Measurements from ENCODE around the gene FLNA.

Gene FLNA

DNA sequence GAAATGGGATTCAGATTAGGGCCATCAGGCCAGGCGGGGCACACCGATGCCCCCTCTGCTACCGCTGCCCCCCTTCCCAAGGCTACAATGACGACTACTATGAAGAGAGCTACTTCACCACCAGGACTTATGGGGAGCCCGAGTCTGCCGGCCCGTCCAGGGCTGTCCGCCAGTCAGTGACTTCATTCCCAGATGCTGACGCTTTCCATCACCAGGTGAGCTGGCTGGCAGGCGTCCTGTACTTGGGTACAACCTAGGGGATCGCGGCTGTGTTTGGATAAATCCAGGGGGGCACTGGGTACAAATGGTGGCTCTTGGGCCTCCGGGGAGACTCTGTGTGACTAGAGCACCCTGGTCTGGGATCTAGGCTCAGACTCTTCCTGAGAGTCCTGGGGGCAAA, 5.7 kb upstream of the FLNA start:
- no peak for DNase-seq (ENCODE audit: low read depth, low spot score)
- TF ChIP-seq, protein P1, sequence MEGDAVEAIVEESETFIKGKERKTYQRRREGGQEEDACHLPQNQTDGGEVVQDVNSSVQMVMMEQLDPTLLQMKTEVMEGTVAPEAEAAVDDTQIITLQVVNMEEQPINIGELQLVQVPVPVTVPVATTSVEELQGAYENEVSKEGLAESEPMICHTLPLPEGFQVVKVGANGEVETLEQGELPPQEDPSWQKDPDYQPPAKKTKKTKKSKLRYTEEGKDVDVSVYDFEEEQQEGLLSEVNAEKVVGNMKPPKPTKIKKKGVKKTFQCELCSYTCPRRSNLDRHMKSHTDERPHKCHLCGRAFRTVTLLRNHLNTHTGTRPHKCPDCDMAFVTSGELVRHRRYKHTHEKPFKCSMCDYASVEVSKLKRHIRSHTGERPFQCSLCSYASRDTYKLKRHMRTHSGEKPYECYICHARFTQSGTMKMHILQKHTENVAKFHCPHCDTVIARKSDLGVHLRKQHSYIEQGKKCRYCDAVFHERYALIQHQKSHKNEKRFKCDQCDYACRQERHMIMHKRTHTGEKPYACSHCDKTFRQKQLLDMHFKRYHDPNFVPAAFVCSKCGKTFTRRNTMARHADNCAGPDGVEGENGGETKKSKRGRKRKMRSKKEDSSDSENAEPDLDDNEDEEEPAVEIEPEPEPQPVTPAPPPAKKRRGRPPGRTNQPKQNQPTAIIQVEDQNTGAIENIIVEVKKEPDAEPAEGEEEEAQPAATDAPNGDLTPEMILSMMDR (IDR thresholded peaks at IDR 0.05; ENCODE audit: insufficient read depth, low read length, missing control alignments) = no peak
- H3K4me3 ChIP-seq (ENCODE audit: low read depth, low read length) = peak overlapping the region; percentile 71
- ChIA-PET CTCF (interaction anchor here (0.5 kb wide), 1 partner anchor 447 kb away, joined by 3 read pairs; no protein-coding TSS in a partner anchor), POLR2A (interaction anchor here (0.9 to 1.5 kb wide), 2 partner anchors 9 kb away, joined by 3 to 12 read pairs; no protein-coding TSS in a partner anchor)

DNA sequence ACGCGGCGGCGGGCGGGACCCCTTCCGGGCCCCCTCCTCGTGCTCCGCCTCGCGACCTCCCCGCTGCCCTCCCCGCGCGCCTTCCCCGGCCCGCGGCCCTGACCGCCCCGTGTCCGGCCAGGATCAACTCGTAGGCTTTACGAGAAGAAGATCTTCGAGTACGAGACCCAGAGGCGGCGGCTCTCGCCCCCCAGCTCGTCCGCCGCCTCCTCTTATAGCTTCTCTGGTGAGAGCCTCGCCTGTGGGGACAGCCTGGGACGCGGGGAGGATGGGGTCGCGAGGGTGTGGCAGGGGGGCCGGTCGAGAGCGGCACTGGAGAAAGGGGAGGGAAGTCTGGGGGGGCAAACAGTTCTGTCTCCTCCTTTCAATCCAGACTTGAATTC, 5.1 kb upstream of the FLNA start:
- POLR2A ChIA-PET = interaction anchor here (1.0 to 1.5 kb wide), 2 partner anchors 9 to 30 kb away, joined by 4 to 12 read pairs; no protein-coding TSS in a partner anchor
- CTCF ChIA-PET = no interaction called here

DNA sequence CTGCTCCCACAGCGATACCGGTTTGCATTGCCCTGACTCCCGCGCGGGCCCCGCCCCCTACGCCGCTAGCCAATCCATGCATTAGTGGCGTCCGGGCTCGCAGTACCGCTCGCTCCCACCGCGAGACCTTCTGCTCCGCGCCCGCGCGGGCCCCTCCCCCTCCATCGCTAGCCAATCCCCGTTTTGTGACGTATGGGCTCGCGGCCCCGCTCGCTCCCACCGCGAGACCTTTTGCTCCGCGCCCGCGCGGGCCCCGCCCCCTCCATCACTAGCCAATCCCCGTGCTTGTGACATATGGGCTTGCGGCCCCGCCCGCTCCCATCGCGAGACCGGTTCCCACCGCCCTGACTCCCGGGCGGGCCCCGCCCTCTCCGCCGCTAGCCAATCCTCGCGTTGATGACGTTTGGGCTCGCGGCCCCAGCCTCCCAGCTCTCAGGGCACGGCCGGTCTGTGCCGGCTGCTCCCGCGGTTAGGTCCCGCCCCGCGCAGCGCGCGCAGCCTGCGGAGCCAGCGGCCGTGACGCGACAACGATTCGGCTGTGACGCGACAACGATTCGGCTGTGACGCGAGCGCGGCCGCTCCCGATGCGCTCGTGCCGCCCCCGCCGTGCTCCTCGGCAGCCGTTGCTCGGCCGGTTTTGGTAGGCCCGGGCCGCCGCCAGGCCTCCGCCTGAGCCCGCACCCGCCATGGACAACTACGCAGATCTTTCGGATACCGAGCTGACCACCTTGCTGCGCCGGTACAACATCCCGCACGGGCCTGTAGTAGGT, 4.5 kb upstream of the FLNA start, which contains the start of gene EMD:
TSS of gene EMD (plus strand) at position 497 of the 770 bp plus-strand sequence. CDS start at position 687, 190 bp downstream.
- ChIA-PET POLR2A (interaction anchor here (1.0 to 1.5 kb wide), 2 partner anchors 8 to 30 kb away, joined by 4 to 12 read pairs; no protein-coding TSS in a partner anchor), CTCF (no interaction called here)
- peak within 1 kb of the TSS; percentile 71 for H3K4me3 ChIP-seq (ENCODE audit: low read depth, low read length)
- DNase-seq (ENCODE audit: low read depth, low spot score) = peak; percentile 82
- TF ChIP-seq, protein P1 (IDR thresholded peaks at IDR 0.05; ENCODE audit: insufficient read depth, low read length, missing control alignments) = no peak

More for the DNA sequence above, 5.1 kb upstream of the FLNA start:
- TF ChIP-seq, protein P1 (IDR thresholded peaks at IDR 0.05; ENCODE audit: insufficient read depth, low read length, missing control alignments) = no peak
- H3K4me3 ChIP-seq (ENCODE audit: low read depth, low read length) = peak overlapping the region; percentile 71
- DNase-seq (ENCODE audit: low read depth, low spot score) = no peak

DNA sequence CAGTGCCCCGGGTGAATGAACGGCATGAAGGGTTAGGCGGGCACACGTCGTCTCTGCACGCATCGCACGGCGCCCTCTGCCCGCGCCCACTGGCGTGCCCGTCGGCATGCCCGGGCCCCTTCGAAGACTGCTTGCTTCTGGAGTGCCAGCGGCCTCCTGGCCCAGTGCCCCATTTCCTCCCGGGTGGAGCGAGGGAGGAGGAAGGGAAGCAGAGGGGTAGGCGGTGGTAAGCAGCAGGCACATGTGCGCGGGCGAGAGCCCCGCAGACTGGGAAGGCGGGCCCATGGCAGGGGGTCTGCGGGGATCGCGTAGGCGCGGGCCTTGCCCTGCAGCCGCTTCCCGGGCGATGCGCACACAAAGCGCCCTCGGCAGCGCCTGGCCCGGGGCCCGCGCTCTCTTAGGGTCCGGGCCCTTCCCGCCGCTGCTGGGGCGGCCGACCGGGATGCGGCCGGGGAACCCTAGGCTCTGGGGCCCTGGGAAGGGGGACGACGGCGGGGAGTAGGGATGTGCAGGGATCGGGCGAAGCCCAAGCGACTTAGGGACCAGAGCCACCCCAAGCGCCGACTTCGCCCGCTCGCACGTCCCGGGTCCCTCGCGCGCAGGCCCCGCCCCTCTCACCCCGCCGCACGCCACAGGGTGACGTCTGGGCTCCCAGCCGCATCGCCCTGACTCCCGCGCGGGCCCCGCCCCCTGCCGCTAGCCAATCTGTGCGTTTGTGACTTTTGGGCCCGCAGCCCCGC, 3.8 kb upstream of the FLNA start:
- no peak for DNase-seq (ENCODE audit: low read depth, low spot score)
- peak overlapping the region; percentile 52 for H3K4me3 ChIP-seq (ENCODE audit: low read depth, low read length)
- POLR2A ChIA-PET = interaction anchor here (1.0 to 1.5 kb wide), 2 partner anchors 7 to 29 kb away, joined by 4 to 12 read pairs; no protein-coding TSS in a partner anchor
- CTCF ChIA-PET = no interaction called here
- TF ChIP-seq, protein P1 (IDR thresholded peaks at IDR 0.05; ENCODE audit: insufficient read depth, low read length, missing control alignments) = no peak

DNA sequence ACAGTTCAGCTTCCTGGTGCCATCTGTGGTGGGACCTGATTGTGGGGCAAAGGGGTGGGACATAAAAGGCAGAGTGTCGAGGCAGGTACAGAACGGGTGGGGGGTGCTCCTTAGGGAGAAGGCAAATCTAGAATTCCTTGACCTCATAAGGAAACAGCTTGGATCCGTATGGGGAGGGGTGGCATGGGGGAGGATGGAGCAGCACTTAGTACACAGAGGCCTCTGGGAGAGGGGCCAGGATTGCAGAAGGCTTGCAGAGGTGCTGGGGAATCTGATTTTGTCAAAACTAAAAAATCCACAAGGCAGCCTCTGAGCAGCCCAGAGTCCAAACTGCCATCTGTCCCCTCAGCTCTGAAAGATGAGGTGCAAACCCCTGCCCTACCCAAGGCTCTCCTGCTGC, 2.3 kb upstream of the FLNA start:
- H3K4me3 ChIP-seq (ENCODE audit: low read depth, low read length) = no peak overlapping the region
- TF ChIP-seq, protein P1 (IDR thresholded peaks at IDR 0.05; ENCODE audit: insufficient read depth, low read length, missing control alignments) = no peak
- CTCF ChIA-PET = no interaction called here
- POLR2A ChIA-PET = no interaction called here
- DNase-seq (ENCODE audit: low read depth, low spot score) = no peak

DNA sequence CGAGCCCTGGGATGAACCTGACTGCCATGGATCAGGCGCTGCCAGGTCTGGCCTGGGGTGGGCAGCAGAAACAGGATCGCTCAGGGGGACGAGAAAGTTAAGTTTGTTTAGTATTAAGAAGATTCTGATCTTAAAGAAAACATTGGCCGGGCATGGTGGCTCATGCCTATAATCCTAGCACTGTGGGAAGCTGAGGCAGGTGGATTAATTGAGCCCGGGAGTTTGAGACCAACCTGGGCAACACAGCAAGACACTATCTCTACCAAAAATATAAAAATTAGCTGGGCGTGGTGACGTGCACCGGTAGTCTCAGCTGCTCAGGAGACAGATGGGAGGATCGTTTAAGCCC, 696 bp upstream of the FLNA start:
- DNase-seq (ENCODE audit: low read depth, low spot score) = no peak
- POLR2A ChIA-PET = interaction anchor here (1.1 kb wide), 1 partner anchor 8 kb away, joined by 5 read pairs; no protein-coding TSS in a partner anchor
- TF ChIP-seq, protein P1 (IDR thresholded peaks at IDR 0.05; ENCODE audit: insufficient read depth, low read length, missing control alignments) = no peak
- H3K4me3 ChIP-seq (ENCODE audit: low read depth, low read length) = peak overlapping the region; percentile 56
- CTCF ChIA-PET = interaction anchor here (1.7 to 3.1 kb wide), 4 partner anchors 9 to 52 kb away, joined by 4 to 17 read pairs (median 10); partner anchors contain the start of gene RPL10

Data from AG04449 (cell line).